Activated CD8-positive, alpha-beta T cell treated with anti-CD3 and anti-CD28 coated beads for 36 hours (primary cell): Measurements from ENCODE around the gene ATF7. TPM values are rescaled to one million over a fixed set of nuclear protein-coding genes. Genes with fewer than 3 reads are reported as not detected.
A peak's percentile ranks its signal among the peaks of the same experiment; 100 is the strongest.

ENCODE experiments used
- ATAC-seq: fragments of 200-7000 bp; cut with Tn5 transposase; one replicate; pipeline ENCODE4 v1.10.0; 2021; ENCODE audit warnings: mild to moderate bottlenecking, moderate library complexity
- CTCF ChIA-PET: fragments of 350-600 bp; sonication (Branson Sonifier 250); formaldehyde crosslinking; loops from one replicate; lab custom pipeline; 2021; ENCODE audit warnings: antibody characterized with exemption; lab: Charles Lee
- POLR2A ChIA-PET: fragments of 350-600 bp; sonication (Branson Sonifier 250); formaldehyde crosslinking; loops from one replicate; lab custom pipeline; 2021; ENCODE audit warnings: antibody characterized with exemption; lab: Charles Lee
- DNase-seq: peaks from one replicate; pipeline ENCODE4 v3.0.0-alpha.2; 2020
- H3K27ac Mint-ChIP-seq: one replicate; pipeline ENCODE4 v1.8.0; 2021; ENCODE audit warnings: mild to moderate bottlenecking, mixed read lengths
- H3K27me3 Mint-ChIP-seq: one replicate; pipeline ENCODE4 v1.8.0; 2021; ENCODE audit warnings: mixed read lengths
- H3K36me3 Mint-ChIP-seq: one replicate; pipeline ENCODE4 v1.8.0; 2021; ENCODE audit warnings: low read depth, mixed read lengths
- H3K4me1 Mint-ChIP-seq: one replicate; pipeline ENCODE4 v1.8.0; 2021; ENCODE audit warnings: low read depth, mixed read lengths
- H3K4me3 Mint-ChIP-seq: one replicate; pipeline ENCODE4 v1.8.0; 2021; ENCODE audit warnings: mild to moderate bottlenecking, moderate library complexity, mixed read lengths
- H3K9me3 Mint-ChIP-seq: one replicate; pipeline ENCODE4 v1.8.0; 2021; ENCODE audit warnings: mixed read lengths
- CTCF ChIP-seq: fragments of 200-600 bp; IDR thresholded peaks from one replicate; pipeline ENCODE4 v1.8.0; 2022; ENCODE audit warnings: antibody characterized with exemption, mild to moderate bottlenecking
- intact Hi-C: fragments of 100-400 bp; cut with micrococcal nuclease; formaldehyde crosslinking; loops from one replicate; pipeline ENCODE4 v1.10.0; 2022
- total RNA-seq, 2 experiments: library from RNA; stranded (reverse); gene quantifications; one replicate each; pipeline ENCODE4 v1.2.3, GENCODE V29; 2021

ATF7 gene
- total RNA-seq, 2 experiments from 2014 or later, result 22.0 to 22.6 TPM

GRCh38 chr12:53667080-53667479, 40.9 kb upstream of the ATF7 start:
- Mint-ChIP-seq H3K4me1 (peaks cover 12% of the 10 kb centered on the region), H3K36me3 (peaks cover 64% of the 10 kb centered on the region), H3K27me3 (no peaks in the 10 kb centered on the region), H3K4me3 (no peak overlapping the region), H3K27ac (peak overlapping the region; percentile 73), H3K9me3 (no peaks in the 10 kb centered on the region)
- DNase-seq (no peak), ATAC-seq (no peak)
- intact Hi-C loops, result no loop called here
- POLR2A ChIA-PET, result interaction anchor here (0.7 to 1.3 kb wide), 2 partner anchors 10 to 25 kb away, joined by 3 read pairs; no protein-coding TSS in a partner anchor
- no peak for TF ChIP-seq CTCF
- CTCF ChIA-PET, result interaction anchor here (1.0 to 3.0 kb wide), 3 partner anchors 8 to 124 kb away, joined by 3 to 7 read pairs (median 5); partner anchors contain the start of gene ATP5MC2

- intact Hi-C loops, result no loop called here
- no peak overlapping the region for H3K4me3 Mint-ChIP-seq
- no peak for DNase-seq
- no peak for ATAC-seq
- CTCF ChIA-PET, result interaction anchor here (0.7 to 3.0 kb wide), 3 partner anchors 11 to 154 kb away, joined by 3 to 7 read pairs (median 3); partner anchors contain the start of gene ATP5MC2
- H3K4me1 Mint-ChIP-seq, result peaks cover 4% of the 10 kb centered on the region
- H3K36me3 Mint-ChIP-seq, result peaks cover 52% of the 10 kb centered on the region
- H3K27ac Mint-ChIP-seq, result no peak overlapping the region
- POLR2A ChIA-PET, result interaction anchor here (0.6 to 1.7 kb wide), 6 partner anchors 9 to 396 kb away, joined by 3 to 5 read pairs (median 3); partner anchors contain the start of gene ATP5MC2
- no peaks in the 10 kb centered on the region for H3K9me3 Mint-ChIP-seq
- TF ChIP-seq CTCF, result no peak
- H3K27me3 Mint-ChIP-seq, result no peaks in the 10 kb centered on the region
These were observed 38.8 kb upstream of the ATF7 start for GRCh38 chr12:53664936-53665335.

- H3K27me3 Mint-ChIP-seq, result no peaks in the 10 kb centered on the region
- ChIA-PET POLR2A (interaction anchor here (0.6 to 1.7 kb wide), 4 partner anchors 11 to 397 kb away, joined by 3 to 4 read pairs (median 3); partner anchors contain the start of gene ATP5MC2), CTCF (interaction anchor here (1.0 kb wide), 1 partner anchor 119 kb away, joined by 3 read pairs; no protein-coding TSS in a partner anchor)
- H3K27ac Mint-ChIP-seq, result peak overlapping the region; percentile 67
- intact Hi-C loops, result no loop called here
- no peak overlapping the region for H3K4me3 Mint-ChIP-seq
- peaks cover 45% of the 10 kb centered on the region for H3K36me3 Mint-ChIP-seq
- no peak for ATAC-seq
- H3K4me1 Mint-ChIP-seq, result no peaks in the 10 kb centered on the region
- TF ChIP-seq CTCF, result no peak
- H3K9me3 Mint-ChIP-seq, result no peaks in the 10 kb centered on the region
- no peak for DNase-seq
These were observed 38.0 kb upstream of the ATF7 start for GRCh38 chr12:53664191-53664590.

GRCh38 chr12:53660041-53660440, 33.9 kb upstream of the ATF7 start:
- H3K4me1 Mint-ChIP-seq, result no peaks in the 10 kb centered on the region
- H3K27ac Mint-ChIP-seq, result no peak overlapping the region
- ChIA-PET POLR2A (interaction anchor here (1.0 to 1.4 kb wide), 2 partner anchors 33 to 103 kb away, joined by 4 read pairs; partner anchors contain the start of gene ATF7), CTCF (interaction anchor here (0.6 to 1.8 kb wide), 3 partner anchors 16 to 131 kb away, joined by 3 to 4 read pairs (median 3); partner anchors contain the start of gene ATP5MC2)
- no peak for TF ChIP-seq CTCF
- no peaks in the 10 kb centered on the region for H3K27me3 Mint-ChIP-seq
- ATAC-seq (no peak), DNase-seq (no peak)
- no peak overlapping the region for H3K4me3 Mint-ChIP-seq
- no peaks in the 10 kb centered on the region for H3K9me3 Mint-ChIP-seq
- intact Hi-C loops, result no loop called here
- H3K36me3 Mint-ChIP-seq, result peaks cover 23% of the 10 kb centered on the region

- no peak for ATAC-seq
- CTCF ChIA-PET, result interaction anchor here (0.6 to 1.8 kb wide), 3 partner anchors 16 to 130 kb away, joined by 3 to 4 read pairs (median 3); partner anchors contain the start of gene ATP5MC2
- intact Hi-C loops, result no loop called here
- Mint-ChIP-seq H3K4me1 (no peaks in the 10 kb centered on the region), H3K36me3 (peaks cover 20% of the 10 kb centered on the region), H3K4me3 (no peak overlapping the region), H3K9me3 (no peaks in the 10 kb centered on the region), H3K27me3 (no peaks in the 10 kb centered on the region), H3K27ac (no peak overlapping the region)
- DNase-seq, result no peak
- TF ChIP-seq CTCF, result no peak
- POLR2A ChIA-PET, result interaction anchor here (1.0 to 1.4 kb wide), 2 partner anchors 33 to 102 kb away, joined by 4 read pairs; partner anchors contain the start of gene ATF7
These were observed 33.4 kb upstream of the ATF7 start for GRCh38 chr12:53659571-53659981.
